D721Med (cell line): ENCODE measurements around the gene SERPINE2.

Source experiments
- DNase-seq: peaks from one replicate; pipeline ENCODE4 v3.0.0; 2011; ENCODE audit warnings: low spot score; ENCODE audit not compliant: insufficient read length
- FAIRE-seq: peaks from 2 replicates; lab custom pipeline; 2011; peaks lifted over from hg19 to GRCh38; lab: Jason Lieb, UNC
- TF ChIP-seq, protein P1 (sequence below): IDR thresholded peaks from 2 replicates; pipeline ENCODE4 v1.5.1; 2012; ENCODE audit warnings: mild to moderate bottlenecking, control low read depth; ENCODE audit not compliant: insufficient read depth; ENCODE audit errors: missing control alignments

The SERPINE2 gene

DNA sequence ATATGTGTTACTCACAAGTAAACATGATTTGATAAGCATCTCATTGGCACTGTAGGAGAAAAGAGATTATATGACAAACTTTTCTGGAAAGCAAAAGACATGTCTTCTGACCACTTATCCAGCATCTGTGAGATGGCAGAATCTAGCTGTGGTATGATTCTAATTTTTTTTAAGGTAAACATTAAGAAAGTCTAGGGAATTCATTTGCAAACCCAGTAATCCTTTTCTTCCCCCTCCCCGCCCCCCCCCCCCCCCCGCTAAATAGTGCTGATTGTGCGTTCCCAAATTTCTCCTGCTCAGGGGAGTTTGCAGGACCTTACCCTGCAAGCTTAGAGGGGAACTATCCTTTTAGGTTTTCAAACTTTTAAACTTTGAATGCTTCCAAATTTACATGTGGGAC lies 69.8 kb downstream of the SERPINE2 start:
- DNase-seq = no peak
- TF ChIP-seq, protein P1, sequence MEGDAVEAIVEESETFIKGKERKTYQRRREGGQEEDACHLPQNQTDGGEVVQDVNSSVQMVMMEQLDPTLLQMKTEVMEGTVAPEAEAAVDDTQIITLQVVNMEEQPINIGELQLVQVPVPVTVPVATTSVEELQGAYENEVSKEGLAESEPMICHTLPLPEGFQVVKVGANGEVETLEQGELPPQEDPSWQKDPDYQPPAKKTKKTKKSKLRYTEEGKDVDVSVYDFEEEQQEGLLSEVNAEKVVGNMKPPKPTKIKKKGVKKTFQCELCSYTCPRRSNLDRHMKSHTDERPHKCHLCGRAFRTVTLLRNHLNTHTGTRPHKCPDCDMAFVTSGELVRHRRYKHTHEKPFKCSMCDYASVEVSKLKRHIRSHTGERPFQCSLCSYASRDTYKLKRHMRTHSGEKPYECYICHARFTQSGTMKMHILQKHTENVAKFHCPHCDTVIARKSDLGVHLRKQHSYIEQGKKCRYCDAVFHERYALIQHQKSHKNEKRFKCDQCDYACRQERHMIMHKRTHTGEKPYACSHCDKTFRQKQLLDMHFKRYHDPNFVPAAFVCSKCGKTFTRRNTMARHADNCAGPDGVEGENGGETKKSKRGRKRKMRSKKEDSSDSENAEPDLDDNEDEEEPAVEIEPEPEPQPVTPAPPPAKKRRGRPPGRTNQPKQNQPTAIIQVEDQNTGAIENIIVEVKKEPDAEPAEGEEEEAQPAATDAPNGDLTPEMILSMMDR = no peak
- FAIRE-seq = no peak

DNA sequence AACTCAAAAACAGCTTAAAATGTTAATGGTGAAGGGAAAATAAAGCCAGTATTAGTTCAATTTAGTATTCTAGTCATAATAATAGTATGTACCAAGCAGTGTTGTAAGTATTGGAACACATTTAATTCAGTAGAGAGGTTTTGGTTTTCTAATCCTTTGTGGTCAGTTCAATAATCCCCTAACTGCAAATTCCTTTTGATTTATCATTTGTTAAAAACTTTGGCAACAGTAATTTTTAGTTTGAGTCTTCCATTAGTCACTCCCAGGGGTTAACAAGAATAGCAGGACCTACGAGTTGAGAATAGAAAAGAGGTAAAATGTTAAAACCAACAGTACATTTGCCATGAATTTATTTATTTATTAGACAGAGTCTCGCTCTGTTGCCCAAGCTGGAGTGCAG lies 71.1 kb downstream of the SERPINE2 start:
- DNase-seq (no peak), FAIRE-seq (no peak)
- TF ChIP-seq, protein P1 = no peak

DNA sequence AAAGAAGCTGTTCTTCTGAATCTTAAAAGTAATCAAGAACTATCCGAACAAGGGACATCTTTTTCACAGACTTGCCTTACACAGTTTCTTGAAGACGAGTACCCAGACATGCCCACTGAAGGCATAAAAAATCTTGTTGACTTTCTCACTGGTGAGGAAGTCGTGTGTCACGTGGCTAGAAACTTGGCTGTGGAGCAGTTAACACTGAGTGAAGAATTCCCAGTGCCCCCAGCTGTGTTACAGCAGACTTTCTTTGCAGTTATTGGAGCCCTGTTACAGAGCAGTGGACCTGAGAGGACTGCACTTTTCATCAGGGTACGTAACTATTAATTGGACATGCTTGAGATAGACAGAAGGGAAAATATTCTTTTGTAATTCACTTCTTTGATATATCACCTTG lies 79.4 kb downstream of the SERPINE2 start:
- TF ChIP-seq, protein P1 = no peak
- DNase-seq (no peak), FAIRE-seq (no peak)

DNA sequence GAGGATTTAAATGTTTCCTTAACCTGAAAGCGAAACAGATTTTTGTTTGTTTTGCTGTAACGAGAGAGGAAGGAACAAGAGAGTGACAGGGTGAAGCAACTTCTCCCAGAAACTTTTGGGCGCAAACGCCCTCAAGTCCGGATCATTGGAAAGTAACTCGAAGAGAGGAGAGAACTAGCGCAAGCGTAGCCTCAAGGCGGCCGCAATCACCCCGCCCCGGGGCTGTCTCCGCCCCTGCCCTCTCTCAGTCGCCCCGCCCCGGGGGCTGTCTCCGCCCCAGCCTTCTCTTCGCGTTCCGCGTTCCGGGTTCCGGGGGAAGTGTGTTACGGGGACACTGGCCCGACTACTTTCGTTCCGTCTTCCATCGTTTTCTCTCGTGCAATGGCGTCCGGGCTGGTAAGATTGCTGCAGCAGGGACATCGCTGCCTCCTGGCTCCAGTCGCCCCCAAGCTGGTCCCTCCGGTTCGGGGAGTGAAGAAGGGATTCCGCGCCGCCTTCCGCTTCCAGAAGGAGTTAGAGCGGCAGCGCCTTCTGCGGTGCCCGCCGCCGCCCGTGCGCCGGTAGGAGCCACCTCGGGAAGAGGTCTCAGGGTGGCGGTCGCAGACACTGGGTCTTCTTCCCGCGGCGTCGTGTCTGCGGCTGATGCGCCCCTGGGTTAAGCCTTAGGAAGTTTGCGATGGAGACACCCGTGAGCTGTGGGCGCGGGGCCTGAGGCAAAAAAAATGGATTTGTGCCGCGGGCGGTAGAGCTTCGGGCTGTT lies 81.8 kb downstream of the SERPINE2 start, which contains the start of gene MRPL44:
TSS of gene MRPL44 (plus strand) at position 372 of the 760 bp plus-strand sequence. CDS start at position 382, 10 bp downstream.
- TF ChIP-seq, protein P1 = no peak
- DNase-seq (peak; percentile 53), FAIRE-seq (no peak)

DNA sequence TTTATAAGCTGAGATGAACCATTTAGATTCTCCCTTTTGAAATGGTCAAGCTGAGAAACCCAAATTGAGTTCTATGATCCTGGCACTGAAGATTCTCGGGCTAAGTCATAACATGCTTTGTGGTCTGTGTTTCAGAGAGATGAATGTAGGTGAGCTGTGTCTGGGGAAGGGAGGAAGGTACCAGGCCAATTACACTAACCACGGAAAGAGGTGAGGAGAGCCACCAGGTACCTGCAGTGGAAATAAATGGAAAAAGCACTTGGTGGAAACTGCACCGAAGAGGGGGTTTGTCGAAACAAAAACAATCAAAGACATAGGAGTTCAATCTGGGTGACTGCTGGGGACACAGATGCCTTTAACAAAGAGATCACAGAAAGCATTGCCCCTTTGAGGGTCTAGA lies 82.8 kb downstream of the SERPINE2 start:
- no peak for FAIRE-seq
- TF ChIP-seq, protein P1 = no peak
- DNase-seq = no peak

DNA sequence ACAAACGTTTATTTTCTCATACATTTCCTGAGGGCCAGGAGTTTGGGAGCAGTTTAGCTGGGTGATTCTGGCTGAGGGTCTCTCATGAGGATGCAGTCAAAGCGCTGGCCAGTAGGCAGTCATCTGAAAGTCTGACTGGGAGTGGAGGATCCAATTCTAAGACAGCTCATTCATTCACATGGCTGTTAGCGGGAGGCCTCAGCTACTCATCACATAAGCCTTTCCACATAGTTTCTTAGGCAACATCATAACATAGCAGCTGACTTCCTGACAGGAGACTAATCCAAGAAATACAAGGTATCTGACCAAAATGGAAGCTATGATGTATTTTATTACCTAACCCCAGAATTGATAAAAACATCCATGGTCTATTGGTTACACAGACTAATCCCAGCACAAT lies 84.7 kb downstream of the SERPINE2 start:
- TF ChIP-seq, protein P1 = no peak
- no peak for DNase-seq
- FAIRE-seq = no peak

DNA sequence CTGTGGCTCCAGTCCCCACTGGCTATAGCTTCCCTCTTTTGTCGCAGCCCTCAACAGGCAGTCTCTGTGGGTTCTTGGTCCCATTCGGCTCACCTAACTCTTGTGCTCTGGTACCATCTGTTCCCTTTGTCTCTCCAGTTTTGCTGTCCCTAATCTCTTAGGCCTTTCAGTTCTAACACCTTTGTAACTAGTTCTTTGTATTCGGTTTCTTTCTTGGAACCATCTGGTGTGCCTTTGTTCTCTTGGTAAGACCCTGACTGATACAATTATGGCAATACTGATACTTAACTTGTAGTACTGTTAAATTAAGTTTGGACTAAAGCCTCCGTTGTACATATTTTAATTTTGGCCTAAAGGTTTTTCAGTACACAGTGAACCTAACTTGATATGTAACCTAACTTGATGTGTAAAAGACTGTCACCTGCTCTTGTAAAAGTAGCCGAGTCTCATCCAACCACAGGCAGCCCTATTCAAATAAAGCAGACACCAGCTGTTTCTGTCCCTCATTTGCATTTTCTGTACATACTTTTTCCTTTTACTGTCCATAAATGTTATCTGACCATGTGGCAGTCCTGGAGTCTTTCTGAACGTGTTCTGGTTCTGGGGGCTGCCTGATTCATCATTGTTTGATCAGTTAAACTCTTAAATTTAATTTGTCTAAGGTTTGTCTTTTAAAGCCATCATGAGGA lies 86.7 kb downstream of the SERPINE2 start:
- TF ChIP-seq, protein P1 = no peak
- no peak for FAIRE-seq

More for the DNA sequence above, 86.7 kb downstream of the SERPINE2 start:
- no peak for DNase-seq
